T-helper 1 cell (primary cell): ENCODE data around the gene COQ8A.
"Not testable (repeated sequence)": the region's sequence is repeated elsewhere in the genome, so short reads cannot be mapped to it uniquely, and the experiment has no call there.

Experiments
- DNase-seq, 5 donors: peaks; one replicate each; pipeline ENCODE4 v3.0.0-alpha.2; 2012 to 2020

The COQ8A gene

DNA sequence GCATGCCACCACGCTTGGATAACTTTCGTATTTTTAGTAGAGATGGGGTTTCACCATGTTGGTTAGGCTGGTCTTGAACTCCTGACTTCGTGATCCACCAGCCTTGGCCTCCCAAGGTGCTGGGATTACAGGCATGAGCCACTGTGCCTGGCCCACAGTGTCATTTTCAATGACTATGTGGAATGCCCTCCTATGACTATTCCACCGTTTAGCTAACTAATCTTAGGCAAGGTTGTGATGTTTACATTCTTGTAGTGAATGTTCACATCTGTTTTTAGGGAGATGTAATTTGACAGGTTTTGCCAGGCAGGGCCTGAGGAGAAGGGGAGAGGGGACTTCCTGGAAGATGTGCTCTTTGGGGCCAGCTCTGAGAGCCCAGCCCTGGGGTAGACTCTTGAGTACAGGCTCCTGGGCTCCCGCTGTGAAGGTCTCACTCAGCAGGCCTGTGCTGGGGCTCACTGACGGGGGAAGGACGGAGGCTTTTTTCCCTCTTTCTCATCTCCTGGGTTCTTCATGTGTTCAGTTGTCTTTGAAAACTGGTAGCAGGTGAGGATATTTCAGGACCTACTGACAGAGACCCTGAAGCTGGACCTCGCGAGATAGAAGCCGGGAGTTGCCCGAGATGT lies 13.2 kb downstream of the COQ8A start:
- no peak for DNase-seq

DNA sequence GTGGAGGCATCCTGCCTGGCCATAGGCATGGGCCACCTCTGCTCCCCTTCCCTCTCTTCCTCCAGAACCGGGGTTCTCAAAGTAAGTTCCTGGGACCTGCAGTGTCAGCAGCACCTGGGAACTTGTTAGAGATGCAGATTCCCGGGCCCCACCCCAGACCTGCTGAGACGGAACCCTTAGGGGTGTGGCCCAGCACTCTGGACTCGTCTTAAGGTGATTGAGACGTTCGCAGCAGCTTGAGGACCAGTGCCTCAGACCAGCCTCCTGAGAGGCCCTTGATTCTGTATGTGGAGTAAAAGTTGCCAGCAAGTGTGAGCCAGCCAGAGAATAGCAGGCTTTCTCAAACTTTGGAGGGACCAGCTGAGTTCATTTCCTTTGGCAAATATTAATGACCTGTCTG lies 14.2 kb downstream of the COQ8A start:
- no peak for DNase-seq

- no peak for DNase-seq
Measured at GRCh38 chr1:226954777-226955176, 14.7 kb downstream of the COQ8A start.

DNA sequence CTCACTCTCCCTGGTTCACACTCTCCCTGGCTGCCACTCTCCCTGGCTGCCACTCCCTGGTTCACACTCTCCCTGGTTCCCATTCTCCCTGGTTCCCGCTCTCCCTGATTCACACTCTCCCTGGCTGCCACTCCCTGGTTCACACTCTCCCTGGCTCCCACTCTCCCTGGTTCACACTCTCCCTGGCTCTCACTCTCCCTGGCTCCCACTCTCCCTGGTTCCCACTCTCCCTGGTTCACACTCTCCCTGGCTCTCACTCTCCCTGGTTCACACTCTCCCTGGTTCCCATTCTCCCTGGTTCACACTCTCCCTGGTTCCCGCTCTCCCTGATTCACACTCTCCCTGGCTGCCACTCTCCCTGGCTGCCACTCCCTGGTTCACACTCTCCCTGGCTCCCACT lies 15.8 kb downstream of the COQ8A start:
- DNase-seq = not testable (repeated sequence)

GRCh38 chr1:226956942-226957713 lies 17.0 kb downstream of the COQ8A start:
- DNase-seq = no peak

GRCh38 chr1:226957714-226958113 lies 17.6 kb downstream of the COQ8A start:
- DNase-seq = no peak

GRCh38 chr1:226958300-226958699 lies 18.2 kb downstream of the COQ8A start:
- no peak for DNase-seq

- DNase-seq = no peak
Measured at GRCh38 chr1:226960256-226960655, 20.2 kb downstream of the COQ8A start.

DNA sequence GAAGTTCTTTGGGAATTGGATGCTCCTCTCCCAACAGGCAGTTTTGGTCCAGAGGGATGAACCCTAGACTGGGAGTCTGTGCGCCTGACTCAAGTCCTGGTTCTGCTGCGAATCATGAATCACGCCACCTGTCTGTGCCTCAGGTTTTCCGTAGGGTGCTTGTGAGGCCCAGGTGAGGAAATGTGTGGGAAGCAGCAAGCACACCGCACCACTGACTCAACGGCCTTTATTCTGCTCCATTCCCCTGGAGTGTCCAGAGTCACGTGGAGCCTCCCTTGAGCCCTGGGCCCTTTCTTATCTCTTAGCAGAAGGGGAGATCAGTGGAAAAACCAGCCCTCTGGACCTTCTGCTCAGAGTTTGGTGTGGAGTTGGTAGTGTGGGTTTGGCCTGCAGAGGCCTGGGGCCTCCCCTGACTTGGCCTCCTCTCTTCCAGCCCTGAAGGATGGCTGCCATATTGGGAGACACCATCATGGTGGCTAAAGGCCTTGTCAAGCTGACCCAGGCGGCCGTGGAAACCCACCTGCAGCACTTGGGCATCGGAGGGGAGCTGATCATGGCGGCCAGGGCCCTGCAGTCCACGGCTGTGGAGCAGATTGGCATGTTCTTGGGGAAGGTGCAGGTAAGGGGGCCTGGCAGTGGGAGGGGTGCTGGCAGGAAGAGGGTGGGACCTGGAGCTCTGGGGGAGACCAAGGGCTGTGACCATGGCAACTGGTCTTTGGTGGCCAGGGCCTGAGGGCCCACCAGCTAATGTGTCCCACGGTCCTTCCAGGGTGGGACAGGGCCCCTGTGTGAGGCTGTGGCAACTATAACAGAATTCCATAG lies 21.1 kb downstream of the COQ8A start:
- DNase-seq = no peak

DNA sequence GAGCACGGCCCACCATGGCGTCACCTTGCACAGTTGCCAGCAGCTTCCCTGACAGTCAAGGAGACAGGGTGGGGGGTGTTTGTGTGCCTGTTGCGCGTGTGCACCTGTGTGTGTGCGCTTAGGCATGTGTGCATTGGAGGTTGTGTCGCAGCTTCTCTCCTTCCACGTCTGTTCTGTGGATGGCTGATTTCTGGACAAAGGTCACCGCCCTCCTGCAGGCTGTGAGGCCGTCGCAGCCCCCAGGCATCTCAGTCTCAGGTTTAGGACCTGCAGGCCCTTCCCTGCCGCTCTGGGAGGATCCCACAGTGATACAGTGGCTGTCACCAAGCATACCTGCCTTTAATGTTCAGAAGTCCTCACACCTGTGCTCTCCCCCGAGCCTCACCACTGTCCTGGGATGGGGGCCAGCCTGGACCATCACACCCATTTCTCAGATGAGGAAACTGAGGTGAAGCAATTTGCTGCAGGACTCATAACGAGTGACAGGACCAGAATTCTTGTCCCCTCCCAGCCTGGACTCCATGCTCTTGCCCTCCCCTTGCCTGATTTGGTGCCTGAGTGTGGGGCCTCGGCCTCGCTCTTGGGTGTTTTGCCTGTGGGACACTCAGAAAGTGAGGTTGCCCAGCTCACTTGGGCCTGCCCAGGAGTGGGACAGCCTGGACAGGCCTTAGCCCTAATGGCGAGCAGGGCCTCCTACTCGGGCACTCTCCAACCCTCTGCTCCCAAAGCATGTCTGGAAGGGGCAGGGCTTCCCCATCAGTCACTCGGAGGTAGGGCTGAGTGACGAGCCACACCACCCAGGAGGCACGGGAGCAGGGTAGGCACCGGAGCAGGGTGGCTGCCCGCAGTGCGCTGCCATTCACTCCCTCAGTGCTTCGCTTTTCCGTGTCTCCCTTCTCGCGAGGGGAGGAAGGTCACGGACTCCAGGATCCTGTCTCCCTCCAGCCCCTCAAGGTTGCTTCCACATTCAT lies 22.6 kb downstream of the COQ8A start:
- no peak for DNase-seq

- DNase-seq = no peak
Measured at GRCh38 chr1:226964068-226964425, 24.0 kb downstream of the COQ8A start.

DNA sequence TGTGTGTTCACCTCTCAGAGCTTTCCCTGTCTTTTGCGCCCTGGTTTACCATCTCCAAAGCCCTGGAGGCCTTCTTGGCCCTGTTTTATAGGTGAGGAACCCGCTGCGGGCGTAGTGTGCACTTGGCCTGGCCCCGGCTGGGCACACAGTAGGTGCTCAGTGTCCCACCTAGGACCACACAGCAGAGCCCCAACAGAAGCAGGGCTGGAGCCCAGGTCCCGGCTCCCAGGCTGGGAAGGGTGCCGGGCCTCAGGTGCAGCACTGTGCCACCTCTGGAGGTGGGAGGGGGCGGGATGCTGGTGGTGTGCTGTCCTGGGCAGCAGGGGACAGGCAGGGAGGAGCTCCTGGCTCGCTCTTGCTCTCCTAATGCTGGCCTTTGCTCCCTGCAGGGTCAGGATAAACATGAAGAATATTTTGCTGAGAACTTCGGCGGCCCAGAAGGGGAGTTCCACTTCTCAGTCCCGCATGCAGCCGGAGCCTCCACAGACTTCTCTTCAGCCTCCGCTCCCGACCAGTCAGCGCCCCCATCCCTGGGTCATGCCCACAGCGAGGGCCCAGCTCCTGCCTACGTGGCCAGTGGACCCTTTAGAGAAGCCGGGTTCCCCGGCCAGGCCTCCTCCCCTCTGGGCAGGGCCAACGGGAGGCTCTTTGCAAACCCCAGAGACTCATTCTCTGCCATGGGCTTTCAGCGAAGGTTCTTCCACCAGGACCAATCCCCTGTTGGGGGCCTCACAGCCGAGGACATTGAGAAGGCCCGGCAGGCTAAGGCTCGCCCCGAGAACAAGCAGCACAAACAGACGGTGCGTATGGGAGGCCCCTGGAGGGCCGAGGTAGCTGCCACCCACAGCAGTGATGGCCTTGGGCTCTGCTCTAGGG lies 24.8 kb downstream of the COQ8A start:
- DNase-seq = no peak

GRCh38 chr1:226965581-226966440 lies 25.7 kb downstream of the COQ8A start:
- no peak for DNase-seq

DNA sequence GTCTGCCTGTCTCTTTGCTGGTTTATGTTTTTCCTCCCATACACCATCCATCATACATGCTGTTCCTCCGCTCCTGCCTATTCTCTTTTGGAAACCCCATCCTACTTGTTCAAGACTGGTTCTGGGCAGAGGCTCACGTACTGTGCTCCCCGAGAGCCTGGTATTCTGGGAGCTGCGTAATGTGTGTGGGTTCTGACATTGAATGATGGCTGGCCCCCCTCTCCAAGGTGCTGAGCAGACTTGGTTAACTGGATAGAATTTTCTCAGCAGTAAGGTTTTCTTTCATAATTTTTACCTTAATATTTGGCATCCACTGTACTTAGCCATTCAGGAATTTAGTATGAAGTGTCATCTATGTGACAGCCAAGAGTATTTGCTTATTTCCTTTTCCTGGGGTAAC lies 26.6 kb downstream of the COQ8A start:
- no peak for DNase-seq

- no peak for DNase-seq
Measured at GRCh38 chr1:226967665-226968064, 27.6 kb downstream of the COQ8A start.

DNA sequence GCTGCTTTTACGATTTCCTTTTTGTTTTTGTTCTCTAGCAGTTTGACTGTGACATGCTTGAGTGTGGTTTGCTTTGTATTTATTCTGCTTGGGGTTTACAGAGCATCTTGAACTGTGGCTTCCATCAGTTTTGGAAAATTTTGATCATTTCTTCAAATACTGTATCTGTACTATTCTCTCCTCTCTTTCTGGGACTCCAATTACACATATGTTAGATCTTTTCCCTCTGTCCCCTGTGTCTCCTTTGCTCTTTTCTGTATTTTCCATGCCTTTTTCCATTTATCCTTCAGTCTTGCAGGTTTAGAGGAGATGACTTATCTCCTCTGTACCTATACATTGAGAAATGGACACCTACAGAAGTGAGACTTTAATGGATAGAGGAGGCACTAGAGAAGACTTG lies 31.7 kb downstream of the COQ8A start:
- DNase-seq = no peak

GRCh38 chr1:226972931-226973330 lies 32.8 kb downstream of the COQ8A start:
- DNase-seq = no peak

DNA sequence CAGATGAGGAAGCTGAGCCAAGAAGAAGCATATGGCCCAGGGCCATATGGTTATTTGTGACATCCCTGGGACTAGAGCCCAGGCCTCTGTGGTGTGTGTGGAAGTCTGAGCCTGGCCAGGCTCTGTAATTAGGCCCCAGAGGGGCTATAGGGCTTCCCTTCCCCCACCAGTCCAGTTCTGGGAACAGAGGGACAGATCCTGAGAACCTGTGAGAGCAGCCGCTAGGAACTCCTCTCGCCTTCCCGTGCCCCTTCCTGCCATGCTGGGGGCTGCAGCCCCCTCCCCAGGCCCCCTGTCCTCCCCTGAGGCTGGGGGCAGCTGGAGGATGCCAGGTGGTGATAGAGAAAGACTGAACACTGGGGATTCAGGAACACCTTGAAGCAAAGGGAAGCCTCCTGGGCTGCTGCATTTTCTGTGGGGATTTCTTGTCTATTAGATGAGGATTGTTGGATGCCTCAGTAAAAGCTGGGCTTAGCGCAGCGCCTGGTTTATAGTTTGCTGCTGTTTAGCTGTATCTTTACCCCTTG lies 33.3 kb downstream of the COQ8A start:
- no peak for DNase-seq

DNA sequence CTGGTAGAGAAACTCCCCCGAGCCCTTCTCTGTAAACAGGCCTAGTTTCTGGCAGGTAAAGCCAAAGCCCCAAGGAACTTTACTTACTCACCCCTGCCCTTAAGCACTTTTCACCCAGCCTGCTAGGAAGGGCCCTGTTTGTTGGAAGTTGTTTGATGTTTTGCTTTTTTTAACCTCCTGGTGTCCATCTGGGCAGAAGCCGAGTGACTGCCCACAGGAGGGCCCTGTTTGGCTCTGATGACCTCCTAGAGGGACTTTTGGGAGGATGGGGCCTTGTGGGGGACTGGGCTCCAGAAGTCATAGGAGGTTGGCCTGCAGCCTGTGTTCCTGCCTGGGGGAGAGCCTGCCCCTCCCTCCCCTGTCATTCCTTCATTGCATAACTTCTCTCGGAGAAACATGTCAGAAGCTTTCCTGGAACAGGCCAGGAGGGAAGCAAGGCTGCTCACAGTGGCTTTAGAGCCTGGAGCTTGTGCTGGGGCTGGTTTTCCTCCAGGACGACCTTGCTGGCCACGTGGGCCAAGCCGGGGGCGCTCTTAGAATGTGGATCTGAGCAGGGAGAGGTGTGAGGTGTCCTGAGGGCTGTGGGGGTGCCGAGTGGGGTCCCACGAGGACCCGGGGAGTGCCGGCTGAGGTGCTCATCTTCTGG lies 33.9 kb downstream of the COQ8A start:
- DNase-seq = no peak
